Left ventricle myocardium inferior (tissue), 1 donor: Measurements from ENCODE around the gene NSD2. TPM values are rescaled to one million over a fixed set of nuclear protein-coding genes. Genes with fewer than 3 reads are reported as not detected.

Experiments
- DNase-seq: peaks from one replicate; pipeline ENCODE4 v3.0.0-alpha.2; 2020
- H3K27ac ChIP-seq: fragments of 200-600 bp; replicated peaks from 2 replicates; pipeline ENCODE4 v1.8.0; 2021
- H3K27me3 ChIP-seq: fragments of 200-600 bp; 2 replicates; pipeline ENCODE4 v1.8.0; 2021; ENCODE audit warnings: low read depth
- H3K36me3 ChIP-seq: fragments of 200-600 bp; 2 replicates; pipeline ENCODE4 v1.8.0; 2021
- H3K4me1 ChIP-seq: fragments of 200-600 bp; 2 replicates; pipeline ENCODE4 v1.8.0; 2021
- H3K4me3 ChIP-seq: fragments of 200-600 bp; 2 replicates; pipeline ENCODE4 v1.8.0; 2021; ENCODE audit warnings: mild to moderate bottlenecking, moderate library complexity
- H3K9me3 ChIP-seq: fragments of 200-600 bp; replicated peaks from 2 replicates; pipeline ENCODE4 v1.8.0; 2021
- CTCF ChIP-seq: fragments of 200-600 bp; IDR thresholded peaks from 2 replicates; pipeline ENCODE4 v1.8.0; 2021; ENCODE audit warnings: antibody characterized with exemption, mild to moderate bottlenecking, borderline replicate concordance
- intact Hi-C: fragments of 100-400 bp; cut with micrococcal nuclease; formaldehyde crosslinking; loops from one replicate; pipeline ENCODE4 v1.11.0; 2022
- total RNA-seq: library from RNA; stranded (reverse); fragmentation: NEBNext Ultra II Directional; extraction: Animal tissue kit (Norgen Biotek cat#: 25700); gene quantifications from one replicate; pipeline ENCODE4 v1.2.1, GENCODE V29; 2021
- donor health status: DM: no; HTN: yes; CAD: no; lungs with severe emphysema.

NSD2 gene
- total RNA-seq, 1 donor from 2014 or later = 42.5 TPM

- no peak for DNase-seq
- intact Hi-C loops = no loop called here
- no peaks in the 10 kb centered on the region for H3K27me3 ChIP-seq
- peaks cover 26% of the 10 kb centered on the region for H3K4me1 ChIP-seq
- peaks cover 78% of the 10 kb centered on the region for H3K36me3 ChIP-seq
- no peak for TF ChIP-seq CTCF
- no peak overlapping the region for H3K4me3 ChIP-seq
- H3K27ac ChIP-seq = no peak overlapping the region
- no peaks in the 10 kb centered on the region for H3K9me3 ChIP-seq
These were observed 31.9 kb upstream of the NSD2 start for GRCh38 chr4:1839282-1839681.

GRCh38 chr4:1841201-1841886, 29.8 kb upstream of the NSD2 start:
- peaks cover 75% of the 10 kb centered on the region for H3K36me3 ChIP-seq
- no peak overlapping the region for H3K4me3 ChIP-seq
- TF ChIP-seq CTCF = no peak
- no peak overlapping the region for H3K27ac ChIP-seq
- H3K4me1 ChIP-seq = peaks cover 30% of the 10 kb centered on the region
- no peak for DNase-seq
- no peaks in the 10 kb centered on the region for H3K27me3 ChIP-seq
- intact Hi-C loops = no loop called here
- H3K9me3 ChIP-seq = no peaks in the 10 kb centered on the region

GRCh38 chr4:1841887-1842210, 29.3 kb upstream of the NSD2 start:
- intact Hi-C loops = no loop called here
- Histone ChIP-seq H3K36me3 (peaks cover 75% of the 10 kb centered on the region), H3K27ac (no peak overlapping the region), H3K27me3 (no peaks in the 10 kb centered on the region), H3K4me3 (no peak overlapping the region), H3K4me1 (peaks cover 30% of the 10 kb centered on the region), H3K9me3 (no peaks in the 10 kb centered on the region)
- no peak for DNase-seq
- TF ChIP-seq CTCF = no peak

GRCh38 chr4:1842339-1842895, 28.8 kb upstream of the NSD2 start:
- intact Hi-C loops = no loop called here
- DNase-seq = no peak
- TF ChIP-seq CTCF = no peak
- Histone ChIP-seq H3K4me1 (peaks cover 30% of the 10 kb centered on the region), H3K36me3 (peaks cover 75% of the 10 kb centered on the region), H3K9me3 (no peaks in the 10 kb centered on the region), H3K27me3 (no peaks in the 10 kb centered on the region), H3K27ac (peak overlapping the region; percentile 79), H3K4me3 (no peak overlapping the region)

- peak overlapping the region; percentile 79 for H3K27ac ChIP-seq
These were observed 28.2 kb upstream of the NSD2 start for GRCh38 chr4:1842993-1843448.

More at GRCh38 chr4:1842993-1843448, 28.2 kb upstream of the NSD2 start:
- intact Hi-C loops = no loop called here
- H3K4me3 ChIP-seq = no peak overlapping the region
- H3K36me3 ChIP-seq = peaks cover 71% of the 10 kb centered on the region
- no peak for TF ChIP-seq CTCF
- H3K9me3 ChIP-seq = no peaks in the 10 kb centered on the region
- DNase-seq = peak; percentile 39
- H3K27me3 ChIP-seq = no peaks in the 10 kb centered on the region
- H3K4me1 ChIP-seq = peaks cover 30% of the 10 kb centered on the region
